Rectal smooth muscle tissue (tissue), 1 donor: ENCODE data around the gene DDA1.
"Not testable (repeated sequence)": the region's sequence is repeated elsewhere in the genome, so short reads cannot be mapped to it uniquely, and the experiment has no call there.

ENCODE experiments used
- H3K27ac ChIP-seq: one replicate; pipeline ENCODE4 v1.7.0; 2013; ENCODE audit warnings: low read depth, low read length, inconsistent platforms
- H3K27me3 ChIP-seq: one replicate; pipeline ENCODE4 v1.7.0; 2013; ENCODE audit warnings: low read length; ENCODE audit not compliant: control insufficient read depth, insufficient read depth
- H3K36me3 ChIP-seq: one replicate; pipeline ENCODE4 v1.7.0; 2013; ENCODE audit warnings: low read length; ENCODE audit not compliant: control insufficient read depth, insufficient read depth
- H3K4me1 ChIP-seq: one replicate; pipeline ENCODE4 v1.7.0; 2013; ENCODE audit warnings: low read length; ENCODE audit not compliant: control insufficient read depth, insufficient read depth
- H3K4me3 ChIP-seq: one replicate; pipeline ENCODE4 v1.7.0; 2013; ENCODE audit warnings: low read length
- H3K9ac ChIP-seq: one replicate; pipeline ENCODE4 v1.7.0; 2013; ENCODE audit warnings: low read length

The DDA1 gene

DNA sequence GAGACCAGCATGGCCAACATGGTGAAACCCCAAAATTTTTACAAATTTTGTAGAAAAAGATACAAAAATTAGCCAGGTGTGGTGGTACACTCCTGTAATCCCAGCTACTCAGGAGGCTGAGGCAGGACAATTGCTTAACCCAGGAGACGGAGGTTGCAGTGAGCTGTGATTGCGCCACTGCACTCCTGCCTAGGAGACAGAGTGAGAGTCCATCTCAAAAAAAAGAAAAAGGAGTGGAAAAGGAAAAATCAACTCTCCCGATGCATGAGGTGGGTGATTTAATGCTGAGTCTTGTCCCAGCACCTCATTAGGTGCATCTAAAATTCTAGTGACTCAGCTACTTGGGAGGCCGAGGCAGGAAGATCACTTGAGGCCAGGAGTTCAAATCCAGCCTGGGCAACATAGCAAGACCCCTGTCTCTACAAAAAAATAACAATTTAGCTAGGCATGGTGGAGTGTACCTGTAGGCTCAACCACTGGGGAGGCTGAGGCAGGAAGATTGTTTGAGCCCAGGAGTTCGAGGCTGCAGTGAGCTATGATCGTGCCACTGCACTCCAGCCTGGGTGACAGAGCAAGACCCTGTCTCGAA is 47.8 kb downstream of the DDA1 start:
- no peaks in the 10 kb centered on the region for H3K36me3 ChIP-seq
- peaks cover 3% of the 10 kb centered on the region for H3K27me3 ChIP-seq
- no peak overlapping the region for H3K9ac ChIP-seq
- H3K4me3 ChIP-seq, result no peak overlapping the region
- H3K27ac ChIP-seq, result no peak overlapping the region
- no peaks in the 10 kb centered on the region for H3K4me1 ChIP-seq

GRCh38 chr19:17357724-17358123 is 48.4 kb downstream of the DDA1 start:
- peaks cover 3% of the 10 kb centered on the region for H3K27me3 ChIP-seq
- no peak overlapping the region for H3K9ac ChIP-seq
- H3K4me1 ChIP-seq, result no peaks in the 10 kb centered on the region
- no peak overlapping the region for H3K27ac ChIP-seq
- H3K36me3 ChIP-seq, result no peaks in the 10 kb centered on the region
- H3K4me3 ChIP-seq, result no peak overlapping the region

- no peaks in the 10 kb centered on the region for H3K4me1 ChIP-seq
- H3K4me3 ChIP-seq, result no peak overlapping the region
- no peak overlapping the region for H3K27ac ChIP-seq
- H3K36me3 ChIP-seq, result no peaks in the 10 kb centered on the region
- peaks cover 1% of the 10 kb centered on the region for H3K27me3 ChIP-seq
- no peak overlapping the region for H3K9ac ChIP-seq
Observed at GRCh38 chr19:17358395-17358794, 49.0 kb downstream of the DDA1 start.

DNA sequence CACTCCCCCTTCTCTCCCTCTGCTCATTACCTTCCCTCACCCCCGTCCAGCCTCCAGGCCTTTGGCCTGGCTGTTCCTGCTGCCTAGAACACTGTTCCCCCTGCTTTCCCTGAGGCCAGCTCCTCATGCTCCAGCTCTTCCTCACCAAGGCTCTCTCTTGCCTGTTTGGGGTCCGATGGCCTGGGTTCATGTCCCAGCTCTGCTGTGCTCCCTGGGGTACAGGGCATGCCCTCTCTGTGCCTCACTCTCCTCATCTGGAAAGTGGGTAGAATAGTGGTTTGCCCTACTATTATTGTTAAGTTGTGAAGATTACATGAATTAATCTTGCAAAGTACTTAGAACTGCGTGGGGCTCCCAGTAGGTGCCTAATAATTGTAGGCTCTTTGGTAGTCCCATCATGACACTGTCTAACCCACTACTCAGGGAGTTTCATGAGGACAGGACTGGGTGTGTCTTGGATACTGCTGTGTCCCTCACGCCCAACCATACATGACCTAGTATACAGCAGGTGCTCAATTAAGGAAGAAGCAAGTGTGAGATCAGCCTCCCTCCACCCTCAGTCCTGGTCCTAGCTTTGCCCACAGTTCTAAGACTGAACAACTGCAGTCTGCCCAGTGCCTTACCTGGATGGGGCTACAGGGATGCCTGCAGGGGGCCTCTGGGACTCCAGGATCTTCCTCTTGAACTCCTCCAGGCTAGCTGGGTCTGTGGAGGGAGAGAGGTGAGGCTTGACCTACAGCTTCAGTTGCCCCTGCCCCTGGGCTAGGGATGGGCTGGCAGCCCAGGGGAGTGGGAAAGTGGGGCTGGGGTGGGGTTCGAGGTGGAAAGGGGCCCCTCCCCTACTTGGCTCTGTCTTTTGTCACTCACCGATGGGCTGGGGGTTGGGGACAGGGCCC is 50.8 kb downstream of the DDA1 start:
- Histone ChIP-seq H3K36me3 (no peaks in the 10 kb centered on the region), H3K4me1 (no peaks in the 10 kb centered on the region), H3K4me3 (no peak overlapping the region), H3K9ac (no peak overlapping the region), H3K27me3 (no peaks in the 10 kb centered on the region), H3K27ac (no peak overlapping the region)

DNA sequence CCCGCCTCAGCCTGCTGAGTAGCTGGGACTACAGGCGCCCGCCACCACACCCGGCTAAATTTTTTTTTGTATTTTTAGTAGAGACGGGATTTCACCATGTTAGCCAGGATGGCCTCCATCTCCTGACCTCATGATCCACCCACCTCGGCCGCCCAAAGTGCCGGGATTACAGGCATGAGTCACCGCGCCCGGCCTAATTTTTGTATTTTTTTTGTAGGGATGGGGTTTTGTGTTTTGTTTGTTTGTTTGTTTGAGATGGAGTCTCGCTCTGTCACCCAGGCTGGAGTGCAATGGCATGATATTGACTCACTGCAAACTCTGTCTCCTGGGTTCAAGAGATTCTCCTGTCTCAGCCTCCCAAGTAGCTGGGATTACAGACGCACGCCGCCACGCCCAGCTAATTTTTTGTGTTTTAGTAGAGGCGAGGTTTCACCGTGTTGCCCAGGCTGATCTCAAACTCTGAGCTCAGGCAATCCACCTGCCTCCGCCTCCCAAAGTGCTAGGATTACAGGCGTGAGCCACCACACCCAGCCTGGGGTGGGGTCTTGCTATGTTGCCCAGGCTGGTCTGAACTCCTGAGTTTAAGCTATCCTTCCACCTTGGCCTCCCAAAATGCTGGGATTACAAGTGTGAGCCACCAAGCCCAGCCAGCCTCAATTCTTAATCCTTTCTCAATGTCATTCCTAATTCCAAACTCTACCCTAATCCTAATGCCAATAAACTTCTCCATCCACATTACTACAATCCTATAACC is 54.7 kb downstream of the DDA1 start:
- H3K4me3 ChIP-seq, H3K4me1 ChIP-seq, H3K9ac ChIP-seq, H3K27me3 ChIP-seq, H3K27ac ChIP-seq, H3K36me3 ChIP-seq: not testable (repeated sequence)

DNA sequence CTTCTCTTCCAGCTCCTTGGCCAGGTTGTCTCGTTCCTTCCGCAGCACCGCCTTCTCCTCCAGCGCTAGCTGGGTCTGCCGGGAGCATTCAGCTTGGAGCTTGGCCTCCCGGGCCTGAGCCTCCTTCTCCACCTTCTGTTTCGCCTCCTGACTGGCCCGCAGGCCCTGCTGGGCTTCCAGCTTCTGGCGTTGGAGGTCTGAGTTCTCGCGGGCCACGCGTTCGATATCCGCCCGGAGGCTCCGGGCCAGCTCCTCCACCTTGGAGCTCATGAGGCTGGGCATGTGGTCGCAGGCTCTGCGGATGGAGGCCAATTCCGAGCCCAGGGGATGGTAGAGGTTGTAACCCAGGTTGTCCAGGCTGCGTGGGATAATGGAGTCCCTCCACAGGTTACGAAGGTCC is 56.0 kb downstream of the DDA1 start:
- Histone ChIP-seq H3K9ac (no peak overlapping the region), H3K27me3 (no peaks in the 10 kb centered on the region), H3K4me3 (no peak overlapping the region), H3K27ac (no peak overlapping the region), H3K36me3 (no peaks in the 10 kb centered on the region), H3K4me1 (no peaks in the 10 kb centered on the region)

DNA sequence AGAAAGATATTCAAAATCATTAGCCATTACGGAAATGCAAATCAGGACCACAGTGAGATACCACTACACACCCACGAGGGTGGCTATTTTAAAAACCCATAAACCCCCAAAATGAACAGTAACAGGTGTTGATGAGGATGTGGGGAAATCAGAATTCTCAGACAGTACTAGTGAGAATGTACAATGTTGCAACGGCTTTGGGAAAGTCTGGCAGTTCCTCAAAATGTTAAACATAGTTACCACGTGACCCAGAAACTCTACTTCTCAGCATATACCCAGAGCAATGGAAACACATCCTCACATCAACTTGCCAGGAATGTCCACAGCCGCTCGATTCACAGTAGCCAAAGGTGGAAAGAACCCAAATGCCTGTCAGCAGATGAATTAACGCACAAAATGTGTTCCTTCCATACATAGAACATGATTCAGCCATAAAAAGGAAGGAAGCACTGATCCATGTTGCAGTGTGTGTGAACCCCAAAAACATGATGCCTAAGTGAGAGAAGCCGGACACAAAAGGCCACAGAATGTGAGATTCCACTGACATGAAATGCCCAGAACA is 60.7 kb downstream of the DDA1 start:
- H3K27me3 ChIP-seq, result no peaks in the 10 kb centered on the region
- H3K4me1 ChIP-seq, result no peaks in the 10 kb centered on the region
- no peak overlapping the region for H3K9ac ChIP-seq
- H3K4me3 ChIP-seq, result no peak overlapping the region
- no peaks in the 10 kb centered on the region for H3K36me3 ChIP-seq
- H3K27ac ChIP-seq, result no peak overlapping the region
